Measurements from ENCODE around the gene UVRAG. TPM values are rescaled to one million over a fixed set of nuclear protein-coding genes. Genes with fewer than 3 reads are reported as not detected.
"Not testable (repeated sequence)": the region's sequence is repeated elsewhere in the genome, so short reads cannot be mapped to it uniquely, and the experiment has no call there.

The UVRAG gene
- total RNA-seq, 1 donor from 2014 or later = 31.0 TPM

DNA sequence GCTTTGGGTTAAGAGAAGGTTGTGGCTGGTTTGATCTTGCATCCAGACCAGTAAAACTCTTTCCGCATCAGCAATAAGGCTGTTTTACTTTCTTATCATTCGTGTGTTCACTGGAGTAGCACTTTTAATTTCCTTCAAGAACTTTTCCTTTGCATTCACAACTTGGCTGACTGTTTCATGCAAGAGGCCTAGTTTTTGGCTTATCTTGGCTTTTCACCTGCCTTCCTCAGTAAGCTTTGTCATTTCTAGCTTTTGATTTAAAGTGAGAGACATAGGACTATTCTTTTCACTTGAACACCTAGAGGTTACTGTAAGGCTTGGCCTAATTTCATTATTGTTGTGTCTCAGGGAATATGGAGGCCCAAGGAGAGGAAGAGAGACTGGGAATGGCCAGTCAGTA, 144.5 kb downstream of the UVRAG start:
- TF ChIP-seq, protein P1, sequence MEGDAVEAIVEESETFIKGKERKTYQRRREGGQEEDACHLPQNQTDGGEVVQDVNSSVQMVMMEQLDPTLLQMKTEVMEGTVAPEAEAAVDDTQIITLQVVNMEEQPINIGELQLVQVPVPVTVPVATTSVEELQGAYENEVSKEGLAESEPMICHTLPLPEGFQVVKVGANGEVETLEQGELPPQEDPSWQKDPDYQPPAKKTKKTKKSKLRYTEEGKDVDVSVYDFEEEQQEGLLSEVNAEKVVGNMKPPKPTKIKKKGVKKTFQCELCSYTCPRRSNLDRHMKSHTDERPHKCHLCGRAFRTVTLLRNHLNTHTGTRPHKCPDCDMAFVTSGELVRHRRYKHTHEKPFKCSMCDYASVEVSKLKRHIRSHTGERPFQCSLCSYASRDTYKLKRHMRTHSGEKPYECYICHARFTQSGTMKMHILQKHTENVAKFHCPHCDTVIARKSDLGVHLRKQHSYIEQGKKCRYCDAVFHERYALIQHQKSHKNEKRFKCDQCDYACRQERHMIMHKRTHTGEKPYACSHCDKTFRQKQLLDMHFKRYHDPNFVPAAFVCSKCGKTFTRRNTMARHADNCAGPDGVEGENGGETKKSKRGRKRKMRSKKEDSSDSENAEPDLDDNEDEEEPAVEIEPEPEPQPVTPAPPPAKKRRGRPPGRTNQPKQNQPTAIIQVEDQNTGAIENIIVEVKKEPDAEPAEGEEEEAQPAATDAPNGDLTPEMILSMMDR (IDR thresholded peaks at IDR 0.05) = no peak
- Histone ChIP-seq H3K27ac (no peak overlapping the region), H3K36me3 (no peaks in the 10 kb centered on the region), H3K4me1 (no peaks in the 10 kb centered on the region), H3K4me3 (no peak overlapping the region), H3K27me3 (no peaks in the 10 kb centered on the region), H3K9me3 (no peaks in the 10 kb centered on the region)
- intact Hi-C loops (cut with DNase I) = no loop called here
- ATAC-seq (no peak), DNase-seq (no peak)

DNA sequence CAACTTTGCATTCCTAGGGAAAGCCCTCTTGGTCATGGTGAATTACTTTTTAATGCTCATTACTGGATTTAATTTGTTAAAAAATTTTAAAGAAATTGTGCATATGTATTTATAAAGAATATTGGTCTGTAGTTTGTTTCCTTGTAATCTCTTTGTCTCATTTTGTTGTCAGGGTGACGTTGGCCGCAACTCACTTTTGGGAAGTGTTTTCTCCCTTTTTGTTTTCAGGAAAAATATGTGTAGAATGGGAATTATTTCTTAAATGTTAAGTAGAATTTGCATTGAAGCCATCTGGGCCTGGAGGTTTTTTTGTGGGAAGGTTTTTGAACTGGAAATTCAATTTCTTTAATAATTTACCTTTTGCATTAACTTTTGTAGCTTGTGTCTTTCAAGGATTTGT, 149.1 kb downstream of the UVRAG start:
- TF ChIP-seq, protein P1 (IDR thresholded peaks at IDR 0.05) = no peak
- intact Hi-C loops (cut with DNase I) = no loop called here
- Histone ChIP-seq H3K27me3 (no peaks in the 10 kb centered on the region), H3K36me3 (no peaks in the 10 kb centered on the region), H3K9me3 (no peaks in the 10 kb centered on the region), H3K4me3 (no peak overlapping the region), H3K27ac (no peak overlapping the region), H3K4me1 (peaks cover 7% of the 10 kb centered on the region)
- ATAC-seq (no peak), DNase-seq (no peak)

DNA sequence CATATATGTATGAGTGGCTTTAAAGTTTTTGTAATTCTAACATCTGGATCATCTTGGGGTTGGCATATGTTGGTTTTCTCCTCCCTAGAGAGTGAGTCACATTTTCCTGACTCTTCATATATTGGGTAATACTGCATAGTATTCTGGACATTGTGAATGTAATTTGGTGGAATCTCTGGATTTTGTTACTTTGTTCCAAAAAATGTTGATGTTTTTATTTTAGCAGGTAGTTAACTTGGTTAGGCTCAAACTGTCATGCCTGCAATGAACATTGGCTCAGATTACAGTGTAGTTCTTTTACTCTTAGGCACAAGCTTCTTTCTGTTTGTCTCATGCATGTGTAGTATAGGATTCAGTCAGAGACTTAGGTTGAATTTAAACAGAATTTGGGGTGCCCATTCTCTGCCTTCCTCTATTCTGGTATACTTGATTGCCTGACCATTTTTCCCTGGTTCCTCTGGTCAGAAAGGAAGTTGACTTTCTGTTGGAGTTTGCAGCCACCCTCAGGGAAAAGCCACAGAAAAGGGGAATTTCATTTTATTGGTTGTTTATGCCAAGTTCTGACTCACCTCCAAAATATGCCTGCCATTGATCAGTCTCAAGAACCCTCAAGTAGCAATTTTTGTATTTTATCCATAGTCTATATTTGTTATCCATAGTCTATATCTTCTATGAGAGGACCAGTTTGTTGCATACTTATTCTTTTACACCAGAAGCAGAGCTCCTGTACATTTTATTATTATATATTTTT, 151.7 kb downstream of the UVRAG start:
- DNase-seq (no peak), ATAC-seq (peak; percentile 29)
- H3K4me3 ChIP-seq = no peak overlapping the region
- intact Hi-C loops (cut with DNase I) = no loop called here
- H3K27me3 ChIP-seq = no peaks in the 10 kb centered on the region
- no peaks in the 10 kb centered on the region for H3K9me3 ChIP-seq
- H3K27ac ChIP-seq = no peak overlapping the region
- H3K4me1 ChIP-seq = peaks cover 7% of the 10 kb centered on the region
- H3K36me3 ChIP-seq = no peaks in the 10 kb centered on the region
- TF ChIP-seq, protein P1 (IDR thresholded peaks at IDR 0.05) = no peak

DNA sequence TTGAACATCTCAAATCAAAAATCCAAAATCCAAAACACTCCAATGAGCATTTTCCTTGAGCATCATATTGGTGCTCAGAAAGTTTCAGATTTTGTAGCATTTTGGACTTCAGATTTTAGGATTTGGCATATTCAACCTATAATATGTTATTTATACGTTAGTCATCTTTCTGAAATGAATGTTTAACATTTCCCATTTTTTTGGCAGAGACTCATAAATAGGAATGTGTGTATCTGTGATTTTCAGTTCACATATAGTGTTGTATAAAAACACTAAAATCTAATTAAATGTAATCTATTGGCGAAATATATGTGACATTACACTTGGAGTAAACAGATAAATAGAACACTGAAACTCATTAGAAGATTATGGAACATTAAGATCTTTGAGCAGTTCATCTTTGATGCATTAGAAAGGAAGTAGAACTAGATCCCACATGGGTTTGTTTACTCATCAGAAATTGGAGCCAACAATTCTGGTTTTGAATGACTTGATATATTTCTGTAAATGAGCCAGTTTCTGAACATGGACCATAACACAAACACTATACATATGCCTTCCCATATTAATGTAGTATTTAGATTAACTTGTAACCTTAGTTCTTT, 153.1 kb downstream of the UVRAG start:
- no peaks in the 10 kb centered on the region for H3K36me3 ChIP-seq
- H3K9me3 ChIP-seq = no peaks in the 10 kb centered on the region
- DNase-seq = no peak
- no peaks in the 10 kb centered on the region for H3K27me3 ChIP-seq
- no peak overlapping the region for H3K4me3 ChIP-seq
- intact Hi-C loops (cut with DNase I) = no loop called here
- H3K4me1 ChIP-seq = peaks cover 7% of the 10 kb centered on the region
- H3K27ac ChIP-seq = no peak overlapping the region
- ATAC-seq = no peak
- TF ChIP-seq, protein P1 (IDR thresholded peaks at IDR 0.05) = no peak

DNA sequence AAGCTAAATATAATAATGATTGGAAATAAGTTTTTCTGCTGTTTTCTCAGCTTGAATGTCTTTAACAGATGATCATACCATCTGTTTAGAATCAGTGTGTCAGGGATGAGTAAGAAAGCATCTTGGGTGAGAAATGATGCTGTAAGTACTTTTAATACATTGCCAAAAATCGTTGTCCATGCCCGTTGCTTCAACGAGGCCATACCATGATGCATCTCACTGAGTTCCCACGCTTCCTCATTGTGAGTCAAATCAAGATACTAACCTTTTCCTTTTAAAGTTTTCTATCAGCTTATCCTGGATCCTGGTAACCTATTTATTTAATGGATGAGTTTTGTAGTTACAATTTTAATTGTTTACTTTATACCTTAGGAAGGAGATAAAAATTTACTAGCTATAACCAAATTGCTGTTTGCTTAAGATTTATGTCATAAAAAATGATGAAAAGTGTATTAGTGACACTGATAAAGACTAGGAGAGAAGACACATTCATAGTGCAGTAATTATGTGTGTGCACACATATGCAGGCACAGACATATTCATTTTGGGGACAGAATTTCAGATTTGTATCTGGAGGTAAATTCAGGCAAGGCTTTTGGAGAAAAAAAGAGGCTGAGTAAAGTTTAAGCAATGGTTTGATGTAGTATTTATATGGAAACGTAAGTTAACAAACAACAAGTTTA, 154.8 kb downstream of the UVRAG start:
- ATAC-seq = no peak
- no peaks in the 10 kb centered on the region for H3K27me3 ChIP-seq
- no peak for DNase-seq
- H3K4me3 ChIP-seq = no peak overlapping the region
- intact Hi-C loops (cut with DNase I) = no loop called here
- TF ChIP-seq, protein P1 (IDR thresholded peaks at IDR 0.05) = no peak
- H3K36me3 ChIP-seq = no peaks in the 10 kb centered on the region
- peaks cover 7% of the 10 kb centered on the region for H3K4me1 ChIP-seq
- no peaks in the 10 kb centered on the region for H3K9me3 ChIP-seq
- no peak overlapping the region for H3K27ac ChIP-seq

DNA sequence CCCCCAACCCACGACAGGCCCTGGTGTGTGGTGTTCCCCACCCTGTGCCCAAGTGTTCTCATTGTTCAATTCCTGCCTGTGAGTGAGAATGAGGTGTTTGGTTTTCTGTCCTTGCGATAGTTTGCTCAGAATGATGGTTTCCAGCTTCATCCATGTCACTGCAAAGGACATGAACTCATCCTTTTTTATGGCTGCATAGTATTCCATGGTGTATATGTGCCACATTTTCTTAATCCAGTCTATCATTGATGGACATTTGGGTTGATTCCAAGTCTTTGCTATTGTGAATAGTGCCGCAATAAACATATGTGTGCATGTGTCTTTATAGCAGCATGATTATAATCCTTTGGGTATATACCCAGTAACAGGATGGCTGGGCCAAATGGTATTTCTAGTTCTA, 158.7 kb downstream of the UVRAG start:
- H3K36me3 ChIP-seq; ATAC-seq; DNase-seq; H3K27me3 ChIP-seq; intact Hi-C loops (cut with DNase I); H3K27ac ChIP-seq; H3K4me1 ChIP-seq; H3K9me3 ChIP-seq; H3K4me3 ChIP-seq: not testable (repeated sequence)

DNA sequence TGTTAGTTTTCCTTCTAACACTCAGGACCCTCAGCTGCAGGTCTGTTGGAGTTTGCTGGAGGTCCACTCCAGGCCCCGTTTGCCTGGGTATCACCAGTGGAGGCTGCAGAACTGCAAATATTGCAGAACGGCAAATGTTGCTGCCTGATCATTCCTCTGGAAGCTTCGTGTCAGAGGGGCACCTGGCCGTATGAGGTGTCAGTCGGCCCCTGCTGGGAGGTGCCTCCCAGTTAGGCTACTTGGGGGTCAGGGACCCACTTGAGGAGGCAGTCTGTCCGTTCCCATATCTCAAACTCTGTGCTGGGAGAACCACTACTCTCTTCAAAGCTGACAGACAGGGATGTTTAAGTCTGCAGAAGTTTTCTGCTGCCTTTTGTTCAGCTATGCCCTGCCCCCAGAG, 164.1 kb downstream of the UVRAG start:
- H3K4me1 ChIP-seq; H3K27me3 ChIP-seq; intact Hi-C loops (cut with DNase I); H3K27ac ChIP-seq; ATAC-seq; H3K36me3 ChIP-seq; DNase-seq; H3K4me3 ChIP-seq; H3K9me3 ChIP-seq: not testable (repeated sequence)

DNA sequence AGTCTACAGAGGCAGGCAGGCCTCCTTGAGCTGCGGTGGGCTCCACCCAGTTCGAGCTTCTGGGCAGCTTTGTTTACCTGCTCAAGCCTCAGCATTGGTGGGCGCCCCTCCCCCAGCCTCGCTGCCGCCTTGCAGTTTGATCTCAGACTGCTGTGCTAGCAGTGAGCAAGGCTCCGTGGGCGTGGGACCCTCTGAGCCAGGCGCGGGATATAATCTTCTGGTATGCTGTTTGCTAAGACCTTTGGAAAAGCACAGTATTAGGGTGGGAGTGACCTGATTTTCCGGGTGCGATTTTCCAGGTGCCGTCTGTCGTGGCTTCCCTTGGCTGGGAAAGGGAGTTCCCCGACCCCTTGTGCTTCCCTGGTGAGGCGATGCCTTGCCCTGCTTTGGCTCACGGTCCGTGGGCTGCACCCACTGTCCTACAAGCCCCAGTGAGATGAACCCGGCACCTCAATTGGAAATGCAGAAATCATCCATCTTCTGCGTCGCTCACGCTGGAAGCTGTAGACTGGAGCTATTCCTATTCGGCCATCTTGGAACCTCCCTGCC, 164.5 kb downstream of the UVRAG start:
- ATAC-seq, DNase-seq: not testable (repeated sequence)

More for the DNA sequence above, 164.5 kb downstream of the UVRAG start:
- H3K4me3 ChIP-seq; H3K9me3 ChIP-seq; H3K4me1 ChIP-seq; intact Hi-C loops (cut with DNase I); H3K27ac ChIP-seq; H3K27me3 ChIP-seq: not testable (repeated sequence)
- H3K36me3 ChIP-seq = peaks cover 10% of the 10 kb centered on the region
